LNCaP clone FGC (cell line): Measurements from ENCODE around the gene BTBD9.

Experiments used
- DNase-seq: peaks from one replicate; pipeline ENCODE4 v3.0.0-alpha.2; 2011; ENCODE audit warnings: low read depth
- H3K4me3 ChIP-seq: 2 replicates; pipeline ENCODE4 v1.5.1; 2011; ENCODE audit warnings: mild to moderate bottlenecking, low read depth, low read length, control low read depth
- TF ChIP-seq, protein P1 (sequence below): IDR thresholded peaks from 2 replicates; pipeline ENCODE4 v1.5.1; 2012; ENCODE audit warnings: mild to moderate bottlenecking; ENCODE audit not compliant: control insufficient read depth, insufficient read depth; ENCODE audit errors: extremely low read depth

BTBD9 gene

DNA sequence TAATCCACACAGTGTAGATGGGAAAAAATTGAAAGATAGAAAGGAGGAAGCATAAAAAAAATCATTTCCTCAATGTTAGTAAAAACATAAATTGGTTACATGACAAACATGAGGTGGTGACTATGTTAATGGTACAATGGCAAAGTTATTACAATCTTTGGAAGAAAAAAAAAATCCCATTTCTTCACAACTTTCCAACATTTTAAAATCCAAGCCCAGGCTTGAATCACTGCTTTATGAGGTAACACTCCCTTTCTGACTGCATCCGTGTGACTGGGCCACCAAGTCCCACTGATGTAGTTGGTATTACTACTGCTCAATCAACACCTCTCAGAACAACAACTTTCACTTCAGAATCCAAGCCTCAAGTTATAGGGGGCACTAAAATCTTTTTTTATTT lies 160.4 kb downstream of the BTBD9 start:
- no peak for DNase-seq
- no peak overlapping the region for H3K4me3 ChIP-seq
- TF ChIP-seq, protein P1, sequence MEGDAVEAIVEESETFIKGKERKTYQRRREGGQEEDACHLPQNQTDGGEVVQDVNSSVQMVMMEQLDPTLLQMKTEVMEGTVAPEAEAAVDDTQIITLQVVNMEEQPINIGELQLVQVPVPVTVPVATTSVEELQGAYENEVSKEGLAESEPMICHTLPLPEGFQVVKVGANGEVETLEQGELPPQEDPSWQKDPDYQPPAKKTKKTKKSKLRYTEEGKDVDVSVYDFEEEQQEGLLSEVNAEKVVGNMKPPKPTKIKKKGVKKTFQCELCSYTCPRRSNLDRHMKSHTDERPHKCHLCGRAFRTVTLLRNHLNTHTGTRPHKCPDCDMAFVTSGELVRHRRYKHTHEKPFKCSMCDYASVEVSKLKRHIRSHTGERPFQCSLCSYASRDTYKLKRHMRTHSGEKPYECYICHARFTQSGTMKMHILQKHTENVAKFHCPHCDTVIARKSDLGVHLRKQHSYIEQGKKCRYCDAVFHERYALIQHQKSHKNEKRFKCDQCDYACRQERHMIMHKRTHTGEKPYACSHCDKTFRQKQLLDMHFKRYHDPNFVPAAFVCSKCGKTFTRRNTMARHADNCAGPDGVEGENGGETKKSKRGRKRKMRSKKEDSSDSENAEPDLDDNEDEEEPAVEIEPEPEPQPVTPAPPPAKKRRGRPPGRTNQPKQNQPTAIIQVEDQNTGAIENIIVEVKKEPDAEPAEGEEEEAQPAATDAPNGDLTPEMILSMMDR, result no peak

DNA sequence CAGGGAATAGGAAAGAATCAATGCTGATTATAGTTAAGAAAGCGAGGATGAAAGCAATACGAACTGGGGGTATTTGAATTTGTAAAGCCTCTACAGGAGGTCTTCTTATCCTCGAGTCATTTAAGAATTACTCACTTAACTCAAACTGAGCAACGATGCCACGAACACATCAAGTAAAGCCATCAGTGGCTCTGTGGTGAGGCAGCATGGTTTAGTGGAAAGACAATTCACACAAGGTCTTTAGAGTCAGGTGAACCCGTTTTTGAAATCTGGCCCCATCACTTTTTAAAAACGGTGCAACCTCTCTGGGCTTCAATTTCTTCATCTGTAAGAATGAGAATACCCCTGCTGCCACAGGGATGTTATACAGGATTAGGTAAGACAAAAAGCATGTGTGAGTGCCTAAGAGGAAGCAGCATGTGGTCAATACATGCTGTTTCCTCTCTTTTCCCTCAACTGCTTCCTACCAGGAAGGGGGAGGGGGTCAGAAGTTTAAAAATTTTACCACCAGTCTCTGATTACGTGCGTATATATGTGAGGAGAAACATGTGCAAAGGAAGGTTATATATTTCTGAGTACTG lies 162.0 kb downstream of the BTBD9 start:
- TF ChIP-seq, protein P1, result no peak
- no peak for DNase-seq
- H3K4me3 ChIP-seq, result no peak overlapping the region

DNA sequence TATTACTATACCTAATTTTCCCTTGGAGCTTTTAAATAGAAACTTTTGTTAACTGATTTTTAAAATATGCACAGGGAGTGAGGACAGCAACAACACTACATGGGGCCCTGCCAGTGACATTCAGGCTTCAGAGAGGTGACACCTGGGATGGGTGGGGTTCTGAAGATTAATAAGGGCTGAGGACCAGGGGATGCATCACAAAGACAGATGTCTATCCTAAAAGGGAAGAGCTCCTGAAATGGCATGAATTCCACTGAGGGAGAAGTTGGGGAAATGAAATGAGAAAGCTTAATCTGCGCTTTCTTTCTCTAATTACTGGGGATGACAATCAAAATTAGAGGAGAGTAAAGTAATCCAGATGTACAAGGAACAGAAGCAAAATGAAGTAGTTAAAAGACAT lies 162.8 kb downstream of the BTBD9 start:
- no peak overlapping the region for H3K4me3 ChIP-seq
- no peak for DNase-seq
- TF ChIP-seq, protein P1, result no peak

DNA sequence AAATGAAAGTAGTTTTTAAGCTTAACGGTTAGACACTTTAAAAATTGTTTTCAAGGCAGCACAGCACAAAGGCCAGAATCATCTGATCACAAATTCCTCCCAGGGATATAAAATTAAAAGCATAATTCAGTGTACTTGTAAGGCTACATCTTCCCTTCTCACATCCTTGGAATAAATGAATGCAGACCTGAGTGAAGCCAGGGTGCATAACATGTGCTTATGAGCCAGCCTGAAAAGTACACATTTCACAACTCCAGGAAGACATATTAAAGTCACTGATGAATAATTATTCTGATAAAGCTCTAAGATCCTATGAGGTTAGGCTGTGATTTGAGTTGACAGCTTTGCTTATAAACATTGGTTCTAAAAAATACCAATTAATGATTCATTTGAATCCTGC lies 163.6 kb downstream of the BTBD9 start:
- DNase-seq, result no peak
- H3K4me3 ChIP-seq, result no peak overlapping the region
- TF ChIP-seq, protein P1, result no peak

DNA sequence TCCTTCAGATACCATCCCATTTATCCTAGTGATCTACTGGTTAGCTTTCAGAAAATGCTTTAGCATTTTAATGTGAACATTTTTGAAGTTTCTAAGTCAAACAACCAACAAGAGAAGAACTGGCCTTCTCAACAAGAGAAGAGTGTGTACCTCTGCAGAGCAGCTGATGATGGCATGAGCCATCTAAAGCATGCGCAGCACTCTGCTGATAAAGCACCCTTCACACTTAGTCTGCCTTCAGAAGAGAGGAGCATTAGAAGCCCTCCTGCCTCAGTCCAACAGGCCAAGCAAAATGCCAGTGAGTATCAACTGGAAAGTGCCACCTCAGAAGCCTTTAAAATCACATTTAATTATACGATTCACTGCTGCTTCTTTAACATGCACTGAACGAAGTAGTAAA lies 169.2 kb downstream of the BTBD9 start:
- no peak overlapping the region for H3K4me3 ChIP-seq
- DNase-seq, result no peak
- TF ChIP-seq, protein P1, result no peak

DNA sequence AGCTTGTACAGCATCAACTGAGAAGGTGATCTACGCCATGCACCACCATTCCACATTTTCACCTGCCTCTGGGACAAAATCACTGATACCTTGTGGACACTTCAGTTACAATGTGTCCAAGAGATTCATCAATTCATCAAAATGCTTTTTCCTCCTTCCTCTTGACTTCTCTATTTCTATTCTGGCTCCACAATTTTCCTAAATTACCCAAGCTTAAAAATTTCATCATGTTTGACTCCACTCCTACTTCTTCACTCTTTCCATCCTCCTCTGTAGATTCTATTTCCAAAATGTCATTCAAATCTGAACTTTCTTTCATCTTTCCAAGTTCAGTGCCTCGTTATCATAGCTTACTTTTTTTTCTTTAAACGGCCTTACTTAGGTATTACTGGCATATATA lies 172.2 kb downstream of the BTBD9 start:
- no peak for DNase-seq

DNA sequence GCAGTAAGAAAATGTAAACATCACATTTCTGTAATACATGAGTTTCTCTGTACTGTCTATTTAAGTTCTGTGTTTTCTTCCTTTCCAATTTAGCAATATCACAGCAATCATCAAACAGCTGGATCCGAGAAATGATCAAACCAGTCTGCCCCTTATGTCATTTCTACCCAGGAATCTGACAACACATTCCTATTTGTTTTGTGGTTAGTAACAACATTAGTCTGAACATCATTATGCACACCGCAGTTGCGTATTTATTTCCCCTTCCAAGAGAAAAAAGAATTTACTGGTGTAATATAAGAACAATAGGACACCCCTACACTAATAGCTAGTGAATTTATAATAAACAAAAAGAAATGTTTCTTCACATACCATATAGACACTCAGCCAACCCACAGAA lies 179.5 kb downstream of the BTBD9 start:
- TF ChIP-seq, protein P1, result no peak
- H3K4me3 ChIP-seq, result no peak overlapping the region
- DNase-seq, result no peak

More for the DNA sequence above, 172.2 kb downstream of the BTBD9 start:
- H3K4me3 ChIP-seq, result no peak overlapping the region
- TF ChIP-seq, protein P1, result no peak
